ENCODE measurements around the gene BEAN1.
A peak's percentile ranks its signal among the peaks of the same experiment; 100 is the strongest.

Gene BEAN1

DNA sequence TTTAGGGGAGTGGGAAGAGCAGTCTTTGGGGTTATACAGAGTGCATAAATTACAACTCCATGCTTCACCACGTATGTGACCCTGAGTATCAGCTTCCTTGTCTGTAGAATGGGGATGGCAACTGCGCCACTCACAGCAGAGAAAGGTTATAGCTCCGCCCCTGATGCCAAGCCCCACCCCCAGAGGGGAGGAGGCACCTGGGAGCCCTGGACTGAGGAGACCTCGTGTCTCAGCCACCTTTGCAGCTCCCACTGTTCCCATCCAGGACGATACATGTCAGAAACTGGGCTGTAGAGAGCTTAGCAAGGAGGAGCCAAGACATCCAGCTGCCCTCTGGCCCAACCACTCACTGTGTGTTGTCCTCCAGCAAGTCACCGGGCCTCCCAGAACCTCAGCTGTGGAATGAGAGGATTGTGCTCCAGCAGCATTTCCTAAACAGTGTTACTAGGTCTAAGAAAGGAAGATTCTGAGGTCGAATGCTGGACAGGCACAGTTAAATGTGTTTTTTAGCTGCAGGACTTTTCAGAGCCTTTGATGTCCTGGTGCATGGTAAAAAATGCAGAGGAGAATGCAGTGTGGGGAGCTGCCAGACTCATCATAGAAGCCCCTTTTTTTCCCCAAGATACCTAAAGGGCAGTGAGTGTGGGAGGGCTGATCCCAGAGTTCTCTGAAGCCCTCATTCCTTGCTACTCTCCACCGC, 49.4 kb downstream of the BEAN1 start:
- DNase-seq (peak; percentile 35 to 43), ATAC-seq (no peak)
- Mint-ChIP-seq H3K4me1 (peaks cover 34% of the 10 kb centered on the region), H3K9me3 (no peaks in the 10 kb centered on the region), H3K27me3 (no peaks in the 10 kb centered on the region), H3K4me3 (no peak overlapping the region), H3K27ac (no peak overlapping the region)

DNA sequence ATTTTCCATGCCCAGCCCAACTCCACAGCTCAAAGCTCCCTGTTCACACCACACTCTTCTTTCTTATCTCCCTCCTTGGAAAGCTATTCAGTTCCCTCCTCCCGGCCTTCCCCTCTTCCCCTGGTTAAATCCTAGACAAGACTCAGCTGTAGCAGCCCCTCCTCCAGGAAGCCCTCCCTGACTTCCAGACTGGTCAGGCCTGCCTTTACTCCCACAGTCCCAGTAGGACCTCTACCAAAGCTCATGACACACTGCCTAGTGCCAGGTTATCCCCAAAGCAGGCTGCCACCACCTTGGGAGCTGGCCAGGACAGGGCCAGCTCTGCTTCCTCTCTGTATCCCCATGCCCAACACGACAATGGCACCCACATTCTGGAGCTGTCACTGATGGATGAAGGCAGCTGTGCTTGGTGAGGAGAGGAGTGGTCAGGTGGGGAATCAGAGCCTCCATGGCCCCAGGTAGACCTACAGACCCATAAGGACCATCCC, 50.0 kb downstream of the BEAN1 start:
- ATAC-seq (no peak), DNase-seq (no peak)
- Mint-ChIP-seq H3K4me1 (peaks cover 34% of the 10 kb centered on the region), H3K9me3 (no peaks in the 10 kb centered on the region), H3K4me3 (no peak overlapping the region), H3K27ac (no peak overlapping the region), H3K27me3 (no peaks in the 10 kb centered on the region)

DNA sequence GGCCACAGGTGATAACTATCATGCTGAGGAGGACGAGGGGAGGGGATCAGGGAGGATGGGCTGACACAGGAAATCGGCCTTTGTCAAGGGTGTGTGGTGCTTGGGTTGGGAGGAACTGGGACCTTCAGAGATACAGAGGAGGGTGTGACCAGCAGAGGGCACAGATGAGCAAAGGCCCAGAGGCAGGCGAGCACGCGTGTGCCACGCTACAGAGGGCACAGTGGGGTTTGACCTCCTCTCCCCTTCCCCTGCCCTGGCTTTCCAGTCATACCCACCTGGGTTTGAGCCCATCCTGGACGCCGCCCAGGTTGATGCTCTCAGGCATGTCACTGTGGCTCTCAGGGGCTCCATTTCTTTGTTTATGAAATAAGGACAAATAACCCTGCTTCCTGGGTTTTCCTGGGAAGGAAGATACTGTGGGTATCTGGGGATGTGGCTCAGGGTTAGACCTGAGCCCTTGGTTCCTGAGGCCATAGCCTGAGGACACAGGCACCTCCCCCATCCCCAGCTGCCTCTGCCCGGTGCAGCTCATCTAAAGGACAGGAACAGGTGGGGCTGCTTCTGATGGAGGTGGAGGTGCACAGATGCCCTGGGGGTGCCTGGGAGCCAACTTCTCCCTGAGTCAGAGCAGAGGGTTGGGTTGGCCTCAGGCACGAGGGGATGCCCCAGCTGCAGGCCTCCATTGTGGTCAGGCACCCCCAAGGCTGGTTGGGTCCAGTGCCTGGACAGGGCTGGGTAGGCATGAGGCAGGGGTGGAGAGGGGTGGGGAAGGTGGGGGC, 51.8 kb downstream of the BEAN1 start:
- H3K27ac Mint-ChIP-seq = peak overlapping the region; percentile 6 to 87
- peak; percentile 83 for ATAC-seq

DNA sequence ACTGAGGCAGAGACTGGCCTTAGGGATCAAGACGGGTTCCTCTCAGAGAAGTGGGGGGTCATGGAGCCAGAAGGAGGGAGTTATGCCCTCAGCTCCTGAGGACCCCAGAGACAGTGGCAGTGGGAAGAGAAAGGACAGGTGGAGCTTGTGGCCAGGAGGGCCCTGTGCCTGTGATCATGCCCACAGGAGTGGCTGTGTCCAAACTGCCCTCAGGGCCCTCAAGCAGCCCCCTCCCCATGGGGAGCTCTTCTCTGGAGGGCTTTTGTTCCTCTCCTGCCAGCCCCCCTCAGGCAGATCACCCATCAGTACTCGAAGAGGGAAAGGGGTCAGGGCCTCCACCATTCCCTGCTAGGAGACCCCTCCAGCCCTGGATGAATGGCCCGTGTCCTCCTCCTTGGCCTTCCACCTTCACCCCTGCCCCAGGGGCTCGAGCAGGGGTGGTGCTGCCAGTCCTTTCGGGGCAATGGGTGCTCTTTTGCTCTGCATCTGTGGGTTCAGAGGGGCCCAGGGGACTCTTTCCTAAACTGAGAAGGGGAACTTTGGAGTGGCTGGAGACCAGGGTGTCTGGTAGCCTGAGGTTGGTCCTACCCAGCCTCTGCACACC, 52.7 kb downstream of the BEAN1 start:
- Mint-ChIP-seq H3K9me3 (no peaks in the 10 kb centered on the region), H3K4me3 (no peak overlapping the region), H3K27me3 (no peaks in the 10 kb centered on the region), H3K27ac (peak overlapping the region in 1 of 2 donors; percentile 63), H3K4me1 (peaks cover 41% of the 10 kb centered on the region)
- no peak for DNase-seq
- ATAC-seq = no peak

More for the DNA sequence above, 51.8 kb downstream of the BEAN1 start:
- H3K27me3 Mint-ChIP-seq = no peaks in the 10 kb centered on the region
- no peak overlapping the region for H3K4me3 Mint-ChIP-seq
- no peaks in the 10 kb centered on the region for H3K9me3 Mint-ChIP-seq
- peaks cover 43% of the 10 kb centered on the region for H3K4me1 Mint-ChIP-seq
- DNase-seq = peak; percentile 74 to 81

DNA sequence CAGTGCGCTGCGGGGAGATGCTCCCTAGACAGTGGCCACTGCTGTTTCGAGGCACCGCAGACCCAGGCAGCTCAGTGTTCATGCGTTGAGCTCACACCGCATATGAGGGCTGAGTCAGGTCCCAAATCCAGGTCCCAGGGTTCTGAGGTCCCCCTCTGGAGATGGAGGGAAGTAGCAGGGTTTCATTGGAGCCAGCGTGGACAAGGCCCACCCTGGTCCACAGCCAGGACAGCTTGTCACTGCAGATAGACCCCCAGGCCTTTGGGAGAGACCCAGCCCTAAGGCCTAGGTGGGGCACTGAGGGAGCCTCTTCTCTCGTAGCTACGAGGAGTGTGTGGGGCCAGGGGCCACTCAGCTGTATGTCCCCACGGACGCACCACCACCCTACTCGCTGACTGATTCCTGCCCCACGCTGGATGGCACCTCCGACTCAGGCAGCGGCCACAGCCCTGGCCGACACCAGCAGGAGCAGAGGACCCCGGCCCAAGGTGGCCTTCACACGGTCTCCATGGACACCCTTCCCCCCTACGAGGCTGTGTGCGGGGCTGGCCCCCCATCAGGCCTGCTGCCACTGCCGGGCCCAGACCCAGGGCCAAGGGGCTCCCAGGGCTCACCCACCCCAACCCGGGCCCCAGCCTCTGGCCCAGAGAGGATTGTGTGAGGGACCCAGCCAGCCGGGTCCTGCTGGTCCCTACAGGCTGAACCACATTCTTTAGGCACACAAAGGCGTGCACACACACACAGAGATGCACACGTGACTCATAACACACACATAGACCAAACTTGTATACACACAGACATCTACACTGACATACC, 53.4 kb downstream of the BEAN1 start:
- ATAC-seq = no peak
- no peak overlapping the region for H3K4me3 Mint-ChIP-seq
- peak overlapping the region in 1 of 2 donors; percentile 63 for H3K27ac Mint-ChIP-seq
- H3K27me3 Mint-ChIP-seq = peaks cover 2% of the 10 kb centered on the region
- peaks cover 37% of the 10 kb centered on the region for H3K4me1 Mint-ChIP-seq
- DNase-seq = no peak
- no peaks in the 10 kb centered on the region for H3K9me3 Mint-ChIP-seq

DNA sequence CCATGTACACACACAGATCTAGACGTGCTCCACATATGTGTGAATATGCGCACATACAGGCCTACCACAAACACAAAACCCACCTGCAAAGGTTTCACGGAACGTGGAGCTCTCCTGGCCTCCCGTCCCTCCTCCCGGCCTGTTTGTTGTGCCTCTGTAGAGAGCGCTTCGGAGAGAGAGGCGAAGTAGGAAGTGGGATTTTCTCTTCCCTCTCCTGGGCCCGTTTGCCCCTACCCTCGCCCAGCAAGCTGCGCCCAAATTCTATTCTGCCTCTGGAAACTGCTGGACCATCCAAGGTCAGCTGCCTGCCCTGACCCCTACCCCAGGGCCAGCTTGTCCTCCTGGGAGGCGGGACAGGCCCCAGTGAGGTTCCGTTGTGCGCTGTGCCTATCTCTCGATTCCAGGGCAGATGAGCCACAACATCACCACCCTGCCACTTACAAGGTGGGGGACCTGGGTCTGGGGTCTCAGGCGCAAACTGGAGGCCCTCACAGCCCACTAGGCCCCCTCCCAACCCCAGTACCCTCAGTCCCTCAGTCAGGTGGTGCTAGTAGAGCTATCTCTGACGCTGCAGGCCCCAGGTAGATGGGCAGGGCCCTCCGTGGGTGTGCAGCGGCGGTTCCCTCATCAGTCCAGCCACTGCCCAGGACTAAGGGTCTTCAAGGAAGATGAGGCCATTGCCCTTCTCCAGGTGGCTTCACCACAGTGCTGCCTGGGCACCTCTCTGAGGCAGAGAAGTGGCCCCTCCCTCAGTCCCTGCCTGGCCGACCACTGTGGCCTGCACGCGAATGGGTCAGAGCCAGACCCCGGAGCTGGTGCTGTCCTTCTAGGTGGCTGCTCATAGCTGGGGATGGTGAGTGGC, 54.2 kb downstream of the BEAN1 start:
- ATAC-seq (no peak), DNase-seq (no peak)
- H3K27ac Mint-ChIP-seq = no peak overlapping the region
- peaks cover 38% of the 10 kb centered on the region for H3K4me1 Mint-ChIP-seq
- peaks cover 7% of the 10 kb centered on the region for H3K27me3 Mint-ChIP-seq
- no peaks in the 10 kb centered on the region for H3K9me3 Mint-ChIP-seq
- no peak overlapping the region for H3K4me3 Mint-ChIP-seq

DNA sequence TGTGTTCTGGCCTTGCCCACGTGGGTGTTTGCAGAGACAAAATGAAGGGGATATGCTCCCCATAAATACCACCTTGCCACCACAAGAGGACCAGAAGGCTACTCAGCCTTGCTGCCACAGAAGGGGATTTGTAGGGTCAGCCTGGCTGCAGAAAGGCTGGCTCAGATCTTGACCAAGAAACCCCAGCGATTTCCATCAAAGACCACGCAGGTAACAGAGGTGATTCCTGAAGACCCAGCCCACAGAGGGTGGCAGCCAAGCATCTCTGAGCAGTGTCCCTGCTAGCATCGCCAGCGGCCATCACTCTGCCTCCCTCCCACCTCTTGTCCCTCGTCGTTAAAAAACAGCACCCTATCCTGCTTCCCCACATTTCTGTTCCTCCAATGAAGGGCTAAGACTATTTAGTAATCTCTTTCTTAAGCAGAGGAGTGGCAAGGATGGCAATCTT, 54.9 kb downstream of the BEAN1 start:
- H3K9me3 Mint-ChIP-seq = no peaks in the 10 kb centered on the region
- H3K4me3 Mint-ChIP-seq = no peak overlapping the region
- no peak overlapping the region for H3K27ac Mint-ChIP-seq
- H3K27me3 Mint-ChIP-seq = peaks cover 7% of the 10 kb centered on the region
- ATAC-seq = no peak
- DNase-seq = no peak
- H3K4me1 Mint-ChIP-seq = peaks cover 38% of the 10 kb centered on the region

DNA sequence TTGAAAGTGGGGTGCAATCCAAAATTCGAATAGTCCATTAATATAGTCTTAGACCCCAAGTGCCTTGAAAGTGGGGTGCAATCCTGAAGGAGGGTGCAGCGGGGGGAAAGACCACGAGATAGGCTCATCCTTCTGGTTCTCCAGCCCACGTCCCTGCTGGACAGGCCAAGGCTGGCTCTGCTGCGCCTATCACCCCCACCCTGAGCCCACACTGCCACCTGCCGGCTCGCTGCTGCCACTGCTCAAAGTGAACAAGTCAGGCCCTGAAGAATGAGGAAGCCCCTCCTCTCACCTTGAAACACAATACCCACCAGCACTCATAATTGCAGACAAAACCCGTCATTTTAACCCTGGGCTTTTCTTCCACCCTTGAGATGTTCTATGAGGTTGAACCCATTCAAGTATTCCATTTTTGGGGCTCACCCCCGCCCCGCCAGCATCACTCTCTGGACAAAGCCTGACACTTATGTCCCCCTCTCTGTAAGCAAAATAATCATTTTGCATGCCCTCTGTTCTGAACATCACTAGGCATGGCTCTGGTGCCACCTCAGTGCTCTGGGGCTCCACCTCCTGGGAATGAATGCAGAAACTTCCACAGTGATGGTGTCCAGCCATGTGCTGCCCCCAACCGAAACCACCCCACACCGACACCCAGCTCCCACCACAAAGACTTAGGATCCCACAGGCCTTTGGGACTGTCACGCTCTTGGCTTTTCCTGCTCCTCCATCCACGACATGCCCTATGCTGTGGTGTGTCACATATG, 56.8 kb downstream of the BEAN1 start:
- peak overlapping the region; percentile 61 to 76 for H3K4me3 Mint-ChIP-seq
- H3K9me3 Mint-ChIP-seq = no peaks in the 10 kb centered on the region
- H3K4me1 Mint-ChIP-seq = peaks cover 32% of the 10 kb centered on the region
- ATAC-seq = peak; percentile 72
- H3K27ac Mint-ChIP-seq = peak overlapping the region; percentile 22 to 75
- peaks cover 7% of the 10 kb centered on the region for H3K27me3 Mint-ChIP-seq
- DNase-seq = peak; percentile 73 to 77

DNA sequence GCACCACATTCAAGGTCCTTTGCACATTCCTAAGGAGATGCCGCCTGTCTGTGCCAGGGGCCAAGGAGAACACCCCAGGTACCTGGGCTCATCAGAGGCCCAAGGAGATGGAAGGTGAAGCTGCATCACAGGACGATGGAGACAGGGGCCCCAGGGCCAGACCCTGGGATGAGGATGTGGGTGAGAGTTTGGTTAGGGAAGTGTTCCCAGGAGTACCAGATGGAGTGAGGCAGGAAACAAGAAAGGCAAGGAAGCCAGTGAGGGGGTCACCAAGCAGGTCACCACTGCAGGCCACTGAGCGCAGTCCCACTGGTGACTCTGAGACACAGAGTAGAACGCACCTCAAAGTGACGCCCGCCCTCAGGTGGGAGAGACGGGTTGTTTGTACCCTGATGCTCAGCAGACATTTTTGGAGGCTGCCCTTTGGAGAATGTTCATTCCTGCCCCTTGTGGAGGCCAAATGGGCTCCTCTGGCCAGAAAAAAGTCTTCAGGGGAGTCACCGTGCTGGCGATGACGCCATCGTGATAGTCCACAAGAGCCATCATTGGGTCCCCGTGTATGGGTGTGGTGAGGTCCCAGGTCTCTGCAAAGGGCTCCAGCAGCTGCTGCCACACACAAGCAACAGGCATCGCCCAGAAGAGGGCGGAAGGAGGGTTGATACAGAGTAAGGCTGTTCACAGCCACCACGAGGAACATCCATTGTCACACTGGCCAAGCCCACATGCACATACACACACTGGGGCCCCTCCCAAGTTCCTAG, 57.5 kb downstream of the BEAN1 start:
- ATAC-seq (no peak), DNase-seq (no peak)
- H3K27ac Mint-ChIP-seq = peak overlapping the region in 1 of 2 donors; percentile 75
- peaks cover 7% of the 10 kb centered on the region for H3K27me3 Mint-ChIP-seq
- peaks cover 26% of the 10 kb centered on the region for H3K4me1 Mint-ChIP-seq
- H3K9me3 Mint-ChIP-seq = no peaks in the 10 kb centered on the region
- no peak overlapping the region for H3K4me3 Mint-ChIP-seq

DNA sequence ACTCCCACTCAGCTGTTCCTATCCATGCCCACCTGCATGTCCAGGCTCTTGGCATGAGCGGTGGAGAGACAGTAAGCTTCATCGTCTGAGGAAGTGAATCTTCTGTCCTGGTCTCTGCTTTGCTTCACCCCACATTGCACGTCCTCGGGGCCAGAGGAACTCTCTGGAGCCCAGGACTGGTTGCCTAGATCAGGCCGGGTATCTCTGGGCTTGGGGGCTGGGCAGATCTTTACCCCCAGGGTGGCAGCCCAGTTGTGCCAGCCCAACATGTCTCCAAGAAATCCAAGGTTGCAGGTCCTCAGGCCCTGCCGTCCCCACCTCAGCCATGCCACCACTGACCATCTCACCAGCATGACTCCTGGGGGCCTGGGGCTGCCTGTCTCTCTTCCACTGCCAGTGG, 58.3 kb downstream of the BEAN1 start:
- DNase-seq = no peak
- ATAC-seq = no peak
- no peak overlapping the region for H3K4me3 Mint-ChIP-seq
- peak overlapping the region; percentile 61 to 88 for H3K27ac Mint-ChIP-seq
- H3K9me3 Mint-ChIP-seq = no peaks in the 10 kb centered on the region
- peaks cover 7% of the 10 kb centered on the region for H3K27me3 Mint-ChIP-seq
- H3K4me1 Mint-ChIP-seq = peaks cover 26% of the 10 kb centered on the region

DNA sequence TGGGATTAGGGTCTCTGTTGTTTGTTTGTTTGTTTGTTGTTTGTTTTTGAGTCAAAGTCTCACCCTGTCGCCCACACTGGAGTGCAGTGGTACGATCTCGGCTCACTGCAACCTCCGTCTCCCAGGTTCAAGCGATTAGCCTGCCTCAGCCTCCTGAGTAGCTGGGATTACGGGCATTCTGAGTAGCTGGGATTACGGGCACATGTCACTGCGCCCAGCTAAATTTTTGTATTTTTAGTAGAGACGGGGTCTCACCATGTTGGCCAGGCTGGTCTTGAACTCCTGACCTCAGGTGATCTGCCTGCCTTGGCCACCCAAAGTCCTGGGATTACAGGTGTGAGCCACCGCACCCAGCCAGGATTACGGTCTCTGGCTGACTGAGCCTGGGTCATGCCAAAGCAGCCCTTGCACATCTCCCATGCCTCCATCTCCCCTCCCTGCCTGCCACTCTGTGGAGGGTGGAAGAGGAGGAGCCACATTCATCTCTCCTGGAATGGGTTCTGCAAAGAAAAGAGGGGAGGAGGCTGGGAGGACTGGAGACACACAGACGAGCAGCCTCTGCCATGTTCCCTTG, 59.2 kb downstream of the BEAN1 start:
- no peak overlapping the region for H3K4me3 Mint-ChIP-seq

DNA sequence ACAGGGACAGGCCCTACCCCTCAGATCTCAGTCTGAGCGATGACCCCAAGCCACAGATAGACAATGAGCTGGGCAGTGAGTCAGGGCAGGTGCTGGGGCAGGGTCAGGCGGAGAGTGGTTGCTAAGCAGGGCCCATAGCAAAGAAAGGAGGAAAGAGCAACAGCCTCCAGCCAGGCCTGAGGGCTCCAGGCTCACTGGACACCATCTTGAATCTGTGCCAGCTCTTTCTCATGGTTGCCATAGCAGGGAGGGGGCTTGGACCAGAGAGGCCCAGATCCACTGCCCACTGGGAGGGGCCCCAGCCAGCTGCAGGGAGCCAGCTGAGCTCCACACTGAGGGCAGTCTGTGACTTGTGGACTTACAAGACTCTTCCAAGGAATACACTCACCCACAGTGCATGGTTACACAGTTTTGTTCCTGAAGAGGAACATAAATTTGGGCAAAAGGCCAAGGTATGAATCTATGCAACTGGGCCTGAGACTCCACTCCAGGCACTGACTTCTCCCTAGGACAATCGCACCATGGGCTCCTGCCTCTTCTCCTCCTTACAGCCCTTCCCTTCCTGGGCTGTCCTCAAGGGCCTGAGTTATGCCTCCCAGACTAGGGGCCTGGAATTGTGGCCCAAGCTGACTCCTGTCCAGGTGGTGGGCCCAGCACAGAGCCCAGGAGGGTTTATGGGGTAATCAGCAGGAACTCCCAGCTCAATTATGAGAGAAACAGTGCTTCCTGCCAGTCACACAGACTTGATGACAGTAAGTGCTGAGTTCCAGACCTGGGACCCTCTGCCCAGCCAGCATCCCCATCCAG, 59.9 kb downstream of the BEAN1 start:
- Mint-ChIP-seq H3K27ac (peak overlapping the region in 1 of 2 donors; percentile 82), H3K4me1 (peaks cover 40% of the 10 kb centered on the region), H3K27me3 (peaks cover 7% of the 10 kb centered on the region), H3K9me3 (no peaks in the 10 kb centered on the region), H3K4me3 (no peak overlapping the region)
- DNase-seq = no peak
- no peak for ATAC-seq

More for the DNA sequence above, 59.2 kb downstream of the BEAN1 start:
- DNase-seq = no peak
- H3K27me3 Mint-ChIP-seq = peaks cover 7% of the 10 kb centered on the region
- peak overlapping the region in 1 of 2 donors; percentile 82 for H3K27ac Mint-ChIP-seq
- H3K4me1 Mint-ChIP-seq = peaks cover 35% of the 10 kb centered on the region
- no peaks in the 10 kb centered on the region for H3K9me3 Mint-ChIP-seq
- ATAC-seq = no peak

All from stimulated activated naive CD8-positive, alpha-beta T cell treated with anti-CD3 and anti-CD28 coated beads, Interleukin-15, amount 100 ng/mL, for 72 hours (primary cell).